Adipocyte (in vitro differentiated cells): ENCODE data around the gene S100A6.
A peak's percentile ranks its signal among the peaks of the same experiment; 100 is the strongest.

Experiments
- DNase-seq: peaks from one replicate; pipeline ENCODE4 v3.0.0-alpha.2; 2015; ENCODE audit warnings: low read depth
- H3K27me3 ChIP-seq: replicated peaks from 2 replicates; pipeline ENCODE4 v1.7.0; 2013; ENCODE audit warnings: mild to moderate bottlenecking, low read length, moderate library complexity; ENCODE audit not compliant: control insufficient read depth, insufficient read depth
- H3K36me3 ChIP-seq: 2 replicates; pipeline ENCODE4 v1.7.0; 2013; ENCODE audit warnings: low read length, mild to moderate bottlenecking, moderate library complexity; ENCODE audit not compliant: control insufficient read depth, insufficient read depth, severe bottlenecking
- H3K4me1 ChIP-seq: 2 replicates; pipeline ENCODE4 v1.7.0; 2013; ENCODE audit warnings: mild to moderate bottlenecking, low read length, moderate library complexity; ENCODE audit not compliant: control insufficient read depth, insufficient read depth
- H3K4me3 ChIP-seq: 2 replicates; pipeline ENCODE4 v1.7.0; 2013; ENCODE audit warnings: mild to moderate bottlenecking, low read length, moderate library complexity
- H3K9ac ChIP-seq: 2 replicates; pipeline ENCODE4 v1.7.0; 2013; ENCODE audit warnings: mild to moderate bottlenecking, low read length, moderate library complexity
- H3K9me3 ChIP-seq: 2 replicates; pipeline ENCODE4 v1.7.0; 2013; ENCODE audit warnings: mild to moderate bottlenecking, low read length, moderate library complexity; ENCODE audit not compliant: control insufficient read depth

Gene S100A6

GRCh38 chr1:153542956-153543711 lies 7.3 kb upstream of the S100A6 start:
- Histone ChIP-seq H3K27me3 (no peaks in the 10 kb centered on the region), H3K4me3 (peak overlapping the region; percentile 91), H3K9ac (peak overlapping the region; percentile 98), H3K9me3 (no peaks in the 10 kb centered on the region), H3K4me1 (peaks cover 70% of the 10 kb centered on the region), H3K36me3 (peaks cover 19% of the 10 kb centered on the region)
- peak; percentile 37 for DNase-seq

- no peaks in the 10 kb centered on the region for H3K27me3 ChIP-seq
- H3K4me3 ChIP-seq, result no peak overlapping the region
- H3K9ac ChIP-seq, result peak overlapping the region; percentile 98
- no peaks in the 10 kb centered on the region for H3K9me3 ChIP-seq
- H3K4me1 ChIP-seq, result peaks cover 57% of the 10 kb centered on the region
- peaks cover 19% of the 10 kb centered on the region for H3K36me3 ChIP-seq
- DNase-seq, result no peak
These were observed 6.1 kb upstream of the S100A6 start for GRCh38 chr1:153541641-153542590.

- DNase-seq, result peak; percentile 55
These were observed 4.9 kb upstream of the S100A6 start, which contains the start of gene S100A5 for GRCh38 chr1:153540394-153541361. S100A5 (minus strand) TSS chr1:153540934; CDS start chr1:153540191, 743 bp downstream.

GRCh38 chr1:153539395-153540093 lies 3.8 kb upstream of the S100A6 start:
- Histone ChIP-seq H3K9me3 (no peaks in the 10 kb centered on the region), H3K4me3 (no peak overlapping the region), H3K9ac (no peak overlapping the region), H3K36me3 (peaks cover 22% of the 10 kb centered on the region), H3K4me1 (peaks cover 51% of the 10 kb centered on the region), H3K27me3 (no peaks in the 10 kb centered on the region)
- no peak for DNase-seq

More at GRCh38 chr1:153540394-153541361, 4.9 kb upstream of the S100A6 start, which contains the start of gene S100A5:
- Histone ChIP-seq H3K4me1 (peaks cover 53% of the 10 kb centered on the region), H3K36me3 (peaks cover 19% of the 10 kb centered on the region), H3K27me3 (no peaks in the 10 kb centered on the region), H3K9me3 (no peaks in the 10 kb centered on the region), H3K4me3 (no peak within 1 kb of the TSS), H3K9ac (peak within 1 kb of the TSS; percentile 27)

- peak; percentile 45 for DNase-seq
These were observed 2.6 kb upstream of the S100A6 start for GRCh38 chr1:153538315-153538821.

GRCh38 chr1:153537376-153537730 lies 1.6 kb upstream of the S100A6 start:
- Histone ChIP-seq H3K27me3 (no peaks in the 10 kb centered on the region), H3K9ac (no peak overlapping the region), H3K4me1 (peaks cover 48% of the 10 kb centered on the region), H3K4me3 (no peak overlapping the region), H3K36me3 (peaks cover 11% of the 10 kb centered on the region), H3K9me3 (no peaks in the 10 kb centered on the region)
- DNase-seq, result no peak

More at GRCh38 chr1:153538315-153538821, 2.6 kb upstream of the S100A6 start:
- Histone ChIP-seq H3K36me3 (peaks cover 16% of the 10 kb centered on the region), H3K27me3 (no peaks in the 10 kb centered on the region), H3K9me3 (no peaks in the 10 kb centered on the region), H3K4me1 (peaks cover 51% of the 10 kb centered on the region), H3K9ac (no peak overlapping the region), H3K4me3 (no peak overlapping the region)

GRCh38 chr1:153536671-153537375 lies 1.0 kb upstream of the S100A6 start:
- Histone ChIP-seq H3K36me3 (peaks cover 11% of the 10 kb centered on the region), H3K4me3 (peak overlapping the region; percentile 80), H3K9ac (peak overlapping the region; percentile 88), H3K27me3 (no peaks in the 10 kb centered on the region), H3K9me3 (no peaks in the 10 kb centered on the region), H3K4me1 (peaks cover 43% of the 10 kb centered on the region)
- no peak for DNase-seq

GRCh38 chr1:153536012-153536670 lies 350 bp upstream of the S100A6 start:
- Histone ChIP-seq H3K4me3 (peak overlapping the region; percentile 92), H3K9me3 (no peaks in the 10 kb centered on the region), H3K4me1 (peaks cover 41% of the 10 kb centered on the region), H3K36me3 (peaks cover 11% of the 10 kb centered on the region), H3K27me3 (no peaks in the 10 kb centered on the region), H3K9ac (peak overlapping the region; percentile 99)
- DNase-seq, result peak; percentile 97

GRCh38 chr1:153534925-153535241 lies 908 bp downstream of the S100A6 start:
- H3K4me1 ChIP-seq, result peaks cover 32% of the 10 kb centered on the region
- H3K9ac ChIP-seq, result peak overlapping the region; percentile 99
- H3K36me3 ChIP-seq, result peaks cover 11% of the 10 kb centered on the region
- DNase-seq, result no peak
- H3K9me3 ChIP-seq, result no peaks in the 10 kb centered on the region
- H3K27me3 ChIP-seq, result no peaks in the 10 kb centered on the region
- peak overlapping the region; percentile 92 for H3K4me3 ChIP-seq
